G401.6 (cell line): Measurements from ENCODE around the gene RFT1.

ENCODE experiments used
- FAIRE-seq: peaks from 2 replicates; lab custom pipeline; 2012; peaks lifted over from hg19 to GRCh38; lab: Jason Lieb, UNC

Gene RFT1

GRCh38 chr3:53149006-53149690, 18.9 kb upstream of the RFT1 start:
- no peak for FAIRE-seq

GRCh38 chr3:53147903-53148400, 17.7 kb upstream of the RFT1 start:
- FAIRE-seq, result no peak

- no peak for FAIRE-seq
Observed at GRCh38 chr3:53147151-53147902, 17.1 kb upstream of the RFT1 start.

GRCh38 chr3:53146319-53146891, 16.2 kb upstream of the RFT1 start:
- FAIRE-seq, result no peak

GRCh38 chr3:53145713-53146080, 15.5 kb upstream of the RFT1 start:
- FAIRE-seq, result no peak

DNA sequence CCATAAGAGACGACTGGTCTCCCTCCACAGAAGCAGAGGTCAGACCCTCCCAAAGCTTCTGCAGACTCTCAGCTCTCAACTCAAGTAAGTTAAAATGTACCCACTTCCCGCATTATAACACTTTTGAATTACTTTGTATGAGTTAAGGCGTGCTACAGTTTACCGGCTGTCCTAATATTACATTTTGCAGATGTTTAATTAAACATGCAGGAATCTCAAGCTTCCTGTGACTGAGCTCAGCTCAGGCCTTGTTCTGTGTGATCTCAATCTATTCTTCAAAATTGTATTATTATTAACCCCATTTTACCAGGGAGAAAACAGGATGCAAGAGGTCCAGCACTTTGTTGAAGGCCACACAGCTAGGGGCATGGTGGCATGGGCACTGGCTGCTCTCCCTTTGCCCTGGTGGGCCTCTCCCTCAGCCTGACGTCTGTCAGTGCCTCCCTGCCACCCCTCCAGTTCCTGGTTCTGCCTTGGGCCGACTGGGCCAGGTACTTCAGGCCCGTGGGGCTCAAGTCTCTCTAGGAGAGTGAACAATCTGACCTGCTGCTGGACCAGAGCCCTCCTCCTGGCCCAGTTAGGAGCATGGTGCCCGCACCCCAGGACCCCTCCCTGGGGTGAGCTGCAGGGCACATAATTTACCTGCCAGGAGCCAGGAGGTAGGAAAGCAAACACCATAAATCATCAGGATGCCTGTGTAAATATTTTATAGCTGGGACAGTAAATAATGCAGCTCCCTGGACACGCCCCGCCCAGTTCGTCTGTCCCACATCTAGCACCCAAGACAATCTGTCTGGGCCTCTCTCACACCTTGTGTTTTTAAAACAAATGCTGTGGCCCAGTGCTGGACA, 14.9 kb upstream of the RFT1 start:
- FAIRE-seq, result no peak

DNA sequence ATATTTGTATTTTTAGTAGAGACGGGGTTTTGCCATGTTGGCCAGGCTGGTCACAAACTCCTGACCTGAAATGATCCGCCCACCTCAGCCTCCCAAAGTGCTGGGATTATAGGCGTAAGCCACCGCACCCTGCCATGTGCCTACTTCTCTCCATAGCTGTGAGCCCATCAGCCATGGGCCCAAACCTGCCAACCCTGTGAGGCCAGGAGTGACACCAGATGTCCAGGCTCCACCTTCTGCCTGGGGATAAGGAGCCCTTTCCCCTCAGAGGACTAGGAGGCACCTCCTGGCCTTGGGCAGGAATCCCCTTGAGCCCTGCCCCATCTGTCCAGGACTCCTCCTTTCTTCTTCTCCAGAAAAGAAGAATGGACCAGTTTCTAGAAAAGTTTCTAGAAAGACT, 14.2 kb upstream of the RFT1 start:
- no peak for FAIRE-seq

- no peak for FAIRE-seq
Observed at GRCh38 chr3:53142986-53143385, 12.8 kb upstream of the RFT1 start.

DNA sequence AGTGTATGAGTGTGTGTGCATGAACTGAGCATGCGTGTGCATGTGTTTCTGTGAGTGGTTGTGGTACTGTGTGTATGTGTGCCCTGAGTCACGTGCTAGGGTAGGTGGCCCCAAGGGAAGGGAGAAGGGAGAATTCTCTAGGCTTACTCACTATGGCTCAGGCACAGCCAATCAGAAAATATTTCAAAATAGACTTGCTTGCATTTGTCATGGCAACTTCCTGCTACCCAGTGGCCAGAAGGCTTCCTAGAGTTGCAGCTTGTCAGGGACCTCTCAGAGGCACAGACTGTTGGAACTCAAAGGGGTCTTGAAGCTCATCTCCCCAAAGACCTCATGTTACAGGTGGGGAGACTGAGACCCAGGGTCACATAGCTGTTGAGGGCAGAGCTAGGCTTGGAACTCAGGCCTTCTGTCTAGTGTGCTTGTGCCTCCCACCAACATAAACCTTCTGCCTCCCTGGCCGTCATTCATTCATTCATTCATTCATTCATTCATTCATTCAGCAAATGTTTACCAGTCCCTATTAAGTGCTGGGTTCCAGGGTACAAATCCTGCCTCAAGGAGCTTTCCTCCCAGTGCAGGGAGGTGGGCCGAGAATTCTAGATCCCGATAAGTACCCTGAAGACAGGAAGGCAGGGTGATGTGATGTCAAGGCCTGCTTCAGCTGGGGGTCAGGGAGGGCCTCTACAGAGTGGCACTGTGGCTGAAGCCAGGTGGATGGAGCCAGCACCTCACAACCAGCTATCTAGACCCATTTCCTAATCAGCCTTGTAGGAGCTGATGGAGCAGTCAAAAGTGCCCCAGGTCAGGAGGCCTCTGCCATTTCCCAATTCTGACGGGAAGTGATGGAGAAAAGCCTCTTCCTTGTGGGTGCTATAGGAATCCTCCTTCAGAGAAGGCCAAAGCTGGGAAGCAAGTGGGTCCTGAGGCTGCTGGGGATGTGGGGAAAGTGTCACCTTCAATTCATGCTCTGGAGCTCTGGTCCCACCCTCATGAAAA, 10.9 kb upstream of the RFT1 start:
- no peak for FAIRE-seq

DNA sequence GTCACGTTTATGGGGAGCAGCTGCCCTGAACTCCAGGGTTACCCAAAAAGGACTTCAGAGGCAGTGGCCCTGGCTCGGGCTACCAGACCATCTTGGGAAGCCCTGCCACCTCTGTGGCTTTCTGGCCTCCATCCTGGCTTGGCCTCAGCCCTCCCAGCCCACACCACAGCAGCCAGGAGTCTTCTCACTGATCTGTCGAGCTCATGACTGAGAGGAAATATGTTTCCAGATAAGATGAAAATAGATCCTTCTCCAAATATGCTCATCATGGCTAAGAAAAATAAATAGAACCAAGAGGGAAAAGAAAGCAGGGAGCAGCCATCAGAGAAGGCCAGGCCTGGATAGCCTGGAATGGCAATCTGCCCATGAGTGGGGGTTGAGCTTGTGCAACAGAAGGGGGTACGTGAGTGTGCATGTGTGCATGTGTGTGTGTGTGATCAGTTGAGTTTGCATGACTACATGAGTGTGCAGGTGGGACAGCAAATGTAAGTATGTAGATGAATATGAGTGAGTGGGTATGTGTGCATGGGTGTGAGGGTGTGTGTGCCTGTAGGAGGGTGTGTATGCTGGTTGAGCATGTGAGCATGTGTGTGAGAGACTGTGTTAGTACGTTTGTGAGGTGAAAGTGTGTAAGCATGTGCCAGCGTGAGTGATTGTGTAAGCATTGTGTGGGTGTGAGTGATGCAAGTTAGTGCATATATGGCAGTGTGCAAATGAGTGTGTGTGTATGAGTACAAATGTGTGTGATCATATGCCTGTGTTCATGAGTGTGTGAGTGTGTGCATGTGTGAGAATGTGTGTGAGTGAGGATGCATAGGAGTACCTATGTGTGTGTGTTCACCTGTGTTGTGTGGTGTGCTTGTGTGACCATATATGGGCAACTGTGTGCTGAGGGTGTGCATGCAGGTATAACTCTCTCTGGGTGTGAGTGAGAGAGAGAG, 9.9 kb upstream of the RFT1 start:
- no peak for FAIRE-seq

DNA sequence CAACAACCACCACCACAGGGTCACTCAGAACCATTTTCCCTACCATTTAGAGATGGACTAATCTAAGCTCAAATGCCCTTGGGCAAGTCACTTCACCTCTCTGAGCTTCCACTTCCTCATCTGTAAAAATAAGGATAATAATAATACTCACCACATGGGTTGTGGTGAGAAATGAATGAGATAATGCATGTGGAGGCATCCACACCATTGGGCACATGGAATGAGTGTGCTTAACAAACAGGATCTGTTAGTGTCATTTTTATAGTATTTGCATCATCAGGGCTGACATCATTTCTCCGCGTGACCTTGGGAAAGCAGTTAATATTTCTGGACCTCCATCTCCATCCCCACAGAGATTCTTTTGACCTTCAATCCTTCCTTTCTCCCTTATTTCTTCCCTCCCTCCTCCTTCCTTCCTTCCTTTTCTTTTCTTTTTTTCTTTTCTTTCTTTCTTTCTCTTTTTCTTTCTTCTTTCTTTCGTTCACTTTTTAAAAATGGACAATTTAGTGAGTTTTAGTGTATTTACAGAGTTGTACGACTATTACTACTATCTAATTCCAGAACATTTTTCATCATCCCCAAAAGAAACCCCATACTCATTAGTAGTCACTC, 7.7 kb upstream of the RFT1 start:
- FAIRE-seq, result no peak

GRCh38 chr3:53137221-53137620, 7.0 kb upstream of the RFT1 start:
- FAIRE-seq, result no peak

DNA sequence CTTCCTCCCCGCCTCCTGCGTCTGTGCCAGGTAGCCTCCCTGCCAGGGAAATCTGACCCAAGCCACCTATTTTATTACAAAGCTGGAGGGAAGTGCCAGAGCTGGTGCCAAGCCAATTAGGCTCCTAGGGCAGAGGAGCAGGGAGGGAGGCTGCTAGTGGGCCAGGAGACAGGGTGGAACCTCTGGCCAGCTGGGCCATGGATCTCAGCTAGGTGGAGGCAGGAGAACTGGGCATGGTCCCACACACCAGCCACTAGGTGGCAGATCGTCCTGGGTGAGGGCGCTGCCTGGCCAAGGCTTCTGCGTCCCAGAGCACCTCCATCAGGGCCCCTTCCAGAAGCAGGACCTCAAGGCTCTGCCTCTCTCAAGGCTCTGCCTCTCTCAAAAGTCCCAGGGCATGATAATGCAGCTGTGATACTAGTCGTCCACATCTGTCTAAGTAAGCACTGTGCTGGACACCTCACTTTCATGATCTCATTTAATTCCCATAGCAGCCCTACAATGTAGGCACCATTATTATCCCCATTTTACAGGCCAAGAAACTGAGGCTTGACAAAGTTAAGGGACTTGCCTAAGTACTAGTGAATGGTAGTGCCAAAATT, 4.5 kb upstream of the RFT1 start:
- FAIRE-seq, result no peak

DNA sequence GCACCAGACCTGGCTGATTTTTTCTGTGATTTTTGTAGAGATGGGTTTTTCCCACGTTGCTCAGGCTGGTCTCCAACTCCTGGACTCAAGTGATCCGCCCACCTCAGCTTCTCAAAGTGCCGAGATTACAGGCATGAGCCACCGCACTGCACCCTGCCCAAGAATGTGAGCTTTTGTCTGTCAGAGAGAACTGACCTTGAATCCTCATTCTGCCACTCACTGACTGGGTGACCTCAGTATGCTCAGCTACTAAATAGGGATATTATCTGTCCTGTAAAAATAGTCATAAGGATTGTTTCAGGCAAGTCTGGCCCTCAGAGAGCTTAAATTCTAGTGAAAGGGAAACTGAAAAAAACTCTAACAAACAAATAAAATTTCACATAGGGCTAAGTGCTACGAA, 2.1 kb upstream of the RFT1 start:
- no peak for FAIRE-seq

- FAIRE-seq, result no peak
Observed at GRCh38 chr3:53131096-53131495, 861 bp upstream of the RFT1 start.

GRCh38 chr3:53129344-53129743, 891 bp downstream of the RFT1 start:
- FAIRE-seq, result no peak

DNA sequence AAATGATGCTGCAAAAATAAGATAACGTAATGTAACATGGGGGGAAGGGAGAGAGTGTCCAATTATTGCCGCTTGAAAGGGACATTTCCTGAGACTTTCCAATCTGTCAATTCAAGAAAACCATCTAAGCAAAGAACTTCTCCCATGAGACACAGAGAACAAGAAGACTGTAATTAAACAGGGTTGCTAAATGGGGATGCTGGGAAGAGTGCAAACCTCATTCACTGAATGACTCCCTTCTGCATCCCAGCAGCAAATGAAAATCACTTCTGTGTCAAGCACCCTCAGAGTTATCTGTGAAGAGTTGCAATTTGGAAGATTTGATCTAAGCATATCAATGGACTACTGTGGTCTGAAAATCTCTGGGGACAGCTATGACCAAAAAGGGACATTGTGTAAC, 3.6 kb downstream of the RFT1 start:
- no peak for FAIRE-seq

GRCh38 chr3:53123953-53124352, 6.3 kb downstream of the RFT1 start:
- no peak for FAIRE-seq

GRCh38 chr3:53123510-53123909, 6.7 kb downstream of the RFT1 start:
- no peak for FAIRE-seq
